GM23338 (cell line): ENCODE measurements around the gene SIK2. TPM values are rescaled to one million over a fixed set of nuclear protein-coding genes. Genes with fewer than 3 reads are reported as not detected.

ENCODE experiments used
- ATAC-seq: fragments of 200-7000 bp; cut with Tn5 transposase; 3 replicates; pipeline ENCODE4 v1.9.1; 2020
- DNase-seq: peaks from one replicate; pipeline ENCODE4 v3.0.0-alpha.2; 2015; ENCODE audit warnings: low spot score
- H2AFZ ChIP-seq: fragments of 200-600 bp; sonication (generic); 2 replicates; pipeline ENCODE4 v1.8.0; 2016; ENCODE audit warnings: antibody characterized with exemption, mild to moderate bottlenecking, moderate library complexity
- H3F3A ChIP-seq: fragments of 200-600 bp; sonication (generic); replicated peaks from 2 replicates; pipeline ENCODE4 v1.8.0; 2017; ENCODE audit warnings: antibody characterized with exemption, mixed run types, low read depth
- H3K27ac ChIP-seq: fragments of 200-600 bp; sonication (generic); 2 replicates; pipeline ENCODE4 v1.6.1; 2016; ENCODE audit warnings: low read depth
- H3K27me3 ChIP-seq: fragments of 200-600 bp; sonication (generic); 2 replicates; pipeline ENCODE4 v1.8.0; 2016; ENCODE audit warnings: mild to moderate bottlenecking, mixed run types, moderate library complexity; ENCODE audit not compliant: insufficient read depth
- H3K36me3 ChIP-seq: fragments of 200-600 bp; sonication (generic); 2 replicates; pipeline ENCODE4 v1.8.0; 2016; ENCODE audit warnings: mild to moderate bottlenecking; ENCODE audit not compliant: insufficient read depth
- H3K4me1 ChIP-seq: fragments of 200-600 bp; sonication (generic); 2 replicates; pipeline ENCODE4 v1.8.0; 2016; ENCODE audit warnings: mild to moderate bottlenecking, moderate library complexity; ENCODE audit not compliant: insufficient read depth
- H3K4me2 ChIP-seq: fragments of 200-600 bp; sonication (generic); 2 replicates; pipeline ENCODE4 v1.7.1; 2017; ENCODE audit warnings: mixed run types
- H3K4me3 ChIP-seq: fragments of 200-600 bp; sonication (generic); 2 replicates; pipeline ENCODE4 v1.6.1; 2016; ENCODE audit warnings: mixed run types
- H3K79me2 ChIP-seq: fragments of 200-600 bp; sonication (generic); replicated peaks from 2 replicates; pipeline ENCODE4 v1.8.0; 2017; ENCODE audit warnings: mild to moderate bottlenecking; ENCODE audit not compliant: insufficient read depth
- H3K9me2 ChIP-seq: fragments of 200-600 bp; sonication (generic); 2 replicates; pipeline ENCODE4 v1.8.0; 2017; ENCODE audit not compliant: insufficient read depth
- H4K20me1 ChIP-seq: fragments of 200-600 bp; sonication (generic); replicated peaks from 2 replicates; pipeline ENCODE4 v1.8.0; 2017; ENCODE audit warnings: mild to moderate bottlenecking; ENCODE audit not compliant: insufficient read depth
- H3K27ac Mint-ChIP-seq: 2 replicates; pipeline ENCODE4 v1.8.0; 2020; ENCODE audit warnings: inconsistent platforms, mild to moderate bottlenecking, moderate library complexity, mixed read lengths
- H3K27me3 Mint-ChIP-seq: 3 replicates; pipeline ENCODE4 v1.8.0; 2022; ENCODE audit warnings: low read depth, mild to moderate bottlenecking, moderate library complexity, mixed read lengths, inconsistent platforms; ENCODE audit not compliant: insufficient read depth, poor library complexity
- H3K36me3 Mint-ChIP-seq: 3 replicates; pipeline ENCODE4 v1.8.0; 2021; ENCODE audit warnings: low read depth, mild to moderate bottlenecking, inconsistent platforms, moderate library complexity, mixed read lengths
- H3K4me1 Mint-ChIP-seq: 3 replicates; pipeline ENCODE4 v1.8.0; 2020; ENCODE audit warnings: mild to moderate bottlenecking, inconsistent platforms, mixed read lengths
- H3K4me3 Mint-ChIP-seq: 3 replicates; pipeline ENCODE4 v1.8.0; 2021; ENCODE audit warnings: moderate library complexity, mild to moderate bottlenecking, inconsistent platforms, mixed read lengths
- H3K9me3 Mint-ChIP-seq: 3 replicates; pipeline ENCODE4 v1.8.0; 2020; ENCODE audit warnings: moderate library complexity, mild to moderate bottlenecking, inconsistent platforms, mixed read lengths
- CREB1 ChIP-seq: fragments of 250-450 bp; sonication (Bioruptor Pico); IDR thresholded peaks from 2 replicates; pipeline ENCODE4 v1.5.0; 2020; ENCODE audit warnings: low read depth, mild to moderate bottlenecking, moderate library complexity
- EZH2 ChIP-seq: fragments of 200-600 bp; sonication (generic); IDR thresholded peaks from one replicate; pipeline ENCODE4 v1.8.0; 2017; ENCODE audit warnings: antibody characterized with exemption, mild to moderate bottlenecking, low read depth; ENCODE audit not compliant: unreplicated experiment
- EZH2phosphoT487 ChIP-seq: fragments of 200-600 bp; sonication (generic); IDR thresholded peaks from one replicate; pipeline ENCODE4 v1.8.1; 2018; ENCODE audit warnings: antibody characterized with exemption; ENCODE audit not compliant: unreplicated experiment
- JUNB ChIP-seq: IDR thresholded peaks from one replicate; pipeline ENCODE4 v1.6.1; 2016; ENCODE audit warnings: antibody characterized with exemption; ENCODE audit not compliant: unreplicated experiment
- POLR2AphosphoS5 ChIP-seq: IDR thresholded peaks from 2 replicates; pipeline ENCODE4 v1.6.1; 2016; ENCODE audit warnings: antibody characterized with exemption, low read depth
- ZNF331 ChIP-seq: fragments of 250-450 bp; sonication (Bioruptor Pico); IDR thresholded peaks from 2 replicates; pipeline ENCODE4 v1.5.0; 2020; ENCODE audit warnings: low read depth, mild to moderate bottlenecking, moderate library complexity
- polyA plus RNA-seq: library from polyadenylated mRNA; unstranded; fragments of >200 nt; fragmentation: Nextera tagmentation; extraction: Ambion mirVana; gene quantifications from 2 replicates; pipeline ENCODE4 v1.2.1, GENCODE V29; 2016
- total RNA-seq: library from RNA; depleted of rRNA; stranded (reverse); fragments of >200 nt; shearing (Covaris generic); gene quantifications from 2 replicates; pipeline ENCODE4 v1.2.3, GENCODE V29; 2014
- TF ChIP-seq, protein P1 (sequence below): IDR thresholded peaks from one replicate; pipeline ENCODE4 v1.6.1; 2018; ENCODE audit warnings: antibody characterized with exemption; ENCODE audit not compliant: unreplicated experiment
- TF ChIP-seq, protein P2 (sequence below), 2 experiments: fragments of 200-600 bp in 1 of 2; sonication (generic) in 1 of 2; conservative IDR thresholded peaks; 2 replicates each; pipeline versions ENCODE4 v1.5.1 to v1.6.1; 2016 to 2017; ENCODE audit warnings: antibody characterized with exemption in 2 of 2, low read depth in 2 of 2, mild to moderate bottlenecking in 2 of 2, moderate library complexity in 1 of 2
- TF ChIP-seq, protein P3 (sequence below): IDR thresholded peaks from 2 replicates; pipeline ENCODE4 v1.6.1; 2016; ENCODE audit warnings: antibody characterized with exemption

SIK2 gene
- total and polyA plus RNA-seq, 2 experiments from 2014 or later, result 2.3 to 6.7 TPM

- no peak for TF ChIP-seq CREB1 (CRISPR knock-in tag)
- TF ChIP-seq, protein P1, sequence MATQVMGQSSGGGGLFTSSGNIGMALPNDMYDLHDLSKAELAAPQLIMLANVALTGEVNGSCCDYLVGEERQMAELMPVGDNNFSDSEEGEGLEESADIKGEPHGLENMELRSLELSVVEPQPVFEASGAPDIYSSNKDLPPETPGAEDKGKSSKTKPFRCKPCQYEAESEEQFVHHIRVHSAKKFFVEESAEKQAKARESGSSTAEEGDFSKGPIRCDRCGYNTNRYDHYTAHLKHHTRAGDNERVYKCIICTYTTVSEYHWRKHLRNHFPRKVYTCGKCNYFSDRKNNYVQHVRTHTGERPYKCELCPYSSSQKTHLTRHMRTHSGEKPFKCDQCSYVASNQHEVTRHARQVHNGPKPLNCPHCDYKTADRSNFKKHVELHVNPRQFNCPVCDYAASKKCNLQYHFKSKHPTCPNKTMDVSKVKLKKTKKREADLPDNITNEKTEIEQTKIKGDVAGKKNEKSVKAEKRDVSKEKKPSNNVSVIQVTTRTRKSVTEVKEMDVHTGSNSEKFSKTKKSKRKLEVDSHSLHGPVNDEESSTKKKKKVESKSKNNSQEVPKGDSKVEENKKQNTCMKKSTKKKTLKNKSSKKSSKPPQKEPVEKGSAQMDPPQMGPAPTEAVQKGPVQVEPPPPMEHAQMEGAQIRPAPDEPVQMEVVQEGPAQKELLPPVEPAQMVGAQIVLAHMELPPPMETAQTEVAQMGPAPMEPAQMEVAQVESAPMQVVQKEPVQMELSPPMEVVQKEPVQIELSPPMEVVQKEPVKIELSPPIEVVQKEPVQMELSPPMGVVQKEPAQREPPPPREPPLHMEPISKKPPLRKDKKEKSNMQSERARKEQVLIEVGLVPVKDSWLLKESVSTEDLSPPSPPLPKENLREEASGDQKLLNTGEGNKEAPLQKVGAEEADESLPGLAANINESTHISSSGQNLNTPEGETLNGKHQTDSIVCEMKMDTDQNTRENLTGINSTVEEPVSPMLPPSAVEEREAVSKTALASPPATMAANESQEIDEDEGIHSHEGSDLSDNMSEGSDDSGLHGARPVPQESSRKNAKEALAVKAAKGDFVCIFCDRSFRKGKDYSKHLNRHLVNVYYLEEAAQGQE, result no peak
- no peak for TF ChIP-seq JUNB
- TF ChIP-seq, protein P2, sequence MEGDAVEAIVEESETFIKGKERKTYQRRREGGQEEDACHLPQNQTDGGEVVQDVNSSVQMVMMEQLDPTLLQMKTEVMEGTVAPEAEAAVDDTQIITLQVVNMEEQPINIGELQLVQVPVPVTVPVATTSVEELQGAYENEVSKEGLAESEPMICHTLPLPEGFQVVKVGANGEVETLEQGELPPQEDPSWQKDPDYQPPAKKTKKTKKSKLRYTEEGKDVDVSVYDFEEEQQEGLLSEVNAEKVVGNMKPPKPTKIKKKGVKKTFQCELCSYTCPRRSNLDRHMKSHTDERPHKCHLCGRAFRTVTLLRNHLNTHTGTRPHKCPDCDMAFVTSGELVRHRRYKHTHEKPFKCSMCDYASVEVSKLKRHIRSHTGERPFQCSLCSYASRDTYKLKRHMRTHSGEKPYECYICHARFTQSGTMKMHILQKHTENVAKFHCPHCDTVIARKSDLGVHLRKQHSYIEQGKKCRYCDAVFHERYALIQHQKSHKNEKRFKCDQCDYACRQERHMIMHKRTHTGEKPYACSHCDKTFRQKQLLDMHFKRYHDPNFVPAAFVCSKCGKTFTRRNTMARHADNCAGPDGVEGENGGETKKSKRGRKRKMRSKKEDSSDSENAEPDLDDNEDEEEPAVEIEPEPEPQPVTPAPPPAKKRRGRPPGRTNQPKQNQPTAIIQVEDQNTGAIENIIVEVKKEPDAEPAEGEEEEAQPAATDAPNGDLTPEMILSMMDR (conservative IDR thresholded peaks at IDR 0.05; ENCODE audit: low read depth in 2 of 2), result no peak
- TF ChIP-seq, protein P3, sequence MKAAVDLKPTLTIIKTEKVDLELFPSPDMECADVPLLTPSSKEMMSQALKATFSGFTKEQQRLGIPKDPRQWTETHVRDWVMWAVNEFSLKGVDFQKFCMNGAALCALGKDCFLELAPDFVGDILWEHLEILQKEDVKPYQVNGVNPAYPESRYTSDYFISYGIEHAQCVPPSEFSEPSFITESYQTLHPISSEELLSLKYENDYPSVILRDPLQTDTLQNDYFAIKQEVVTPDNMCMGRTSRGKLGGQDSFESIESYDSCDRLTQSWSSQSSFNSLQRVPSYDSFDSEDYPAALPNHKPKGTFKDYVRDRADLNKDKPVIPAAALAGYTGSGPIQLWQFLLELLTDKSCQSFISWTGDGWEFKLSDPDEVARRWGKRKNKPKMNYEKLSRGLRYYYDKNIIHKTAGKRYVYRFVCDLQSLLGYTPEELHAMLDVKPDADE, result no peak
- no peak for TF ChIP-seq POLR2AphosphoS5
- no peak for TF ChIP-seq ZNF331 (CRISPR knock-in tag)
These were observed 58.6 kb downstream of the SIK2 start (continued) for GRCh38 chr11:111660822-111661221.

DNA sequence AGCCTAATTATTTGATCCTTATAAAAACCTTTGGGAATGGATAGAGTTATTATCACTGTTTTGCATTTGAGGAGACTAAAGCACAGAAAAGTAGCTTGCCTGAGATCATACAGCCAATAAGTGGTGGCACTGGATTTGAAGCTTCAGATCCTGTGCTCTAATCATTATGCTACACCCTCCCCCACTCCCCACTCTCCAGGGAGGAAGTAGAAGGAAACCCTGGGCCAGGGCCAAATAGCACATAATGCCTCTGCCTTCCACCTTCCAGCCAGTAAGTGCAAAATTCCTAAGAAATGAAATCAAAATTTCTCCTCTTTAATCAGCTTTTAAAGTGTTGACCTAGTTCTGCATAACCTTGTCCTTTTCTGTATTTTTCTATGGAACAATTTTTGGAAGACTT, 61.6 kb downstream of the SIK2 start:
- DNase-seq (no peak), ATAC-seq (no peak)
- Histone ChIP-seq H3K4me1 (peaks cover 5% of the 10 kb centered on the region; the same call in 1 of the 2 replicates), H3K79me2 (no peaks in the 10 kb centered on the region), H3K36me3 (no peaks in the 10 kb centered on the region), H4K20me1 (no peaks in the 10 kb centered on the region), H3K9me2 (no peaks in the 10 kb centered on the region), H2AFZ (no peak overlapping the region), H3K27ac (no peak overlapping the region), H3K27me3 (no peaks in the 10 kb centered on the region), H3K4me3 (no peak overlapping the region), H3F3A (no peaks in the 10 kb centered on the region), H3K4me2 (no peak overlapping the region)
- Mint-ChIP-seq H3K4me3 (no peak overlapping the region), H3K4me1 (peaks cover 14% of the 10 kb centered on the region), H3K36me3 (no peaks in the 10 kb centered on the region), H3K27ac (no peak overlapping the region), H3K9me3 (no peaks in the 10 kb centered on the region), H3K27me3 (no peaks in the 10 kb centered on the region)
- TF ChIP-seq, protein P3, result no peak
- TF ChIP-seq, protein P2 (conservative IDR thresholded peaks at IDR 0.05; ENCODE audit: low read depth in 2 of 2), result no peak
- TF ChIP-seq EZH2, result no peak
- TF ChIP-seq EZH2phosphoT487, result no peak
